IMR-90 (cell line): ENCODE measurements around the gene KCNT1. TPM values are rescaled to one million over a fixed set of nuclear protein-coding genes. Genes with fewer than 3 reads are reported as not detected.
"Not testable (repeated sequence)": the region's sequence is repeated elsewhere in the genome, so short reads cannot be mapped to it uniquely, and the experiment has no call there.

Experiments
- ATAC-seq: fragments of 200-7000 bp; cut with Tn5 transposase; 2 replicates; pipeline ENCODE4 v1.9.1; 2020; ENCODE audit warnings: low read depth, mild to moderate bottlenecking, moderate library complexity
- BruUV-seq: library from RNA; stranded (reverse); fragments of 400-500 nt; replicated peaks from 2 replicates; lab custom pipeline; 2021; lab: Mats Ljungman, UMichigan
- CTCF ChIA-PET: fragments of 300-600 bp; formaldehyde crosslinking; extraction: SDS; loops from one replicate; lab custom pipeline; 2021; ENCODE audit warnings: antibody characterized with exemption; lab: Yijun Ruan, JAX
- POLR2A ChIA-PET: fragments of 300-600 bp; sonication (Branson Sonifier 250); formaldehyde crosslinking; loops from one replicate; lab custom pipeline; 2022; ENCODE audit warnings: antibody characterized with exemption; ENCODE audit not compliant: unreplicated experiment; lab: Charles Lee
- DNase-seq: peaks from one replicate; pipeline ENCODE4 v3.0.0; 2013
- H2AFZ ChIP-seq: replicated peaks from 2 replicates; pipeline ENCODE3; 2013; ENCODE audit warnings: low read length, mild to moderate bottlenecking; ENCODE audit not compliant: poor library complexity
- H2AK5ac ChIP-seq: 2 replicates; pipeline ENCODE4 v1.6.1; 2013; ENCODE audit warnings: low read depth, low read length, inconsistent platforms
- H2AK9ac ChIP-seq: replicated peaks from 2 replicates; pipeline ENCODE3; 2013; ENCODE audit warnings: mild to moderate bottlenecking, low read depth, low read length, moderate library complexity; ENCODE audit not compliant: poor library complexity
- H2BK120ac ChIP-seq: 2 replicates; pipeline ENCODE4 v1.6.1; 2013; ENCODE audit warnings: low read depth, low read length, inconsistent platforms
- H2BK15ac ChIP-seq: 3 replicates; pipeline ENCODE4 v1.6.1; 2013; ENCODE audit warnings: low read depth, low read length, inconsistent platforms
- H2BK20ac ChIP-seq: 2 replicates; pipeline ENCODE4 v1.6.1; 2013; ENCODE audit warnings: low read depth, mild to moderate bottlenecking, inconsistent platforms, low read length, moderate library complexity
- H2BK5ac ChIP-seq: 2 replicates; pipeline ENCODE4 v1.6.1; 2013; ENCODE audit warnings: mild to moderate bottlenecking, low read depth, low read length, inconsistent platforms; ENCODE audit not compliant: poor library complexity, severe bottlenecking
- H3K14ac ChIP-seq: replicated peaks from 2 replicates; pipeline ENCODE4 v1.6.1; 2013; ENCODE audit warnings: low read depth, low read length, inconsistent platforms
- H3K18ac ChIP-seq: 2 replicates; pipeline ENCODE4 v1.6.1; 2013; ENCODE audit warnings: low read depth, low read length, control low read depth
- H3K23ac ChIP-seq: 2 replicates; pipeline ENCODE4 v1.6.1; 2013; ENCODE audit warnings: low read depth, low read length, inconsistent platforms
- H3K27ac ChIP-seq: 2 replicates; pipeline ENCODE4 v1.5.1; 2013; ENCODE audit warnings: mild to moderate bottlenecking, control low read depth, low read length; ENCODE audit not compliant: insufficient read depth
- H3K27me3 ChIP-seq: 2 replicates; pipeline ENCODE4 v1.6.1; 2013; ENCODE audit warnings: low read length; ENCODE audit not compliant: control insufficient read depth, insufficient read depth
- H3K36me3 ChIP-seq: 2 replicates; pipeline ENCODE4 v1.6.1; 2013; ENCODE audit warnings: low read length, mixed read lengths; ENCODE audit not compliant: control insufficient read depth, insufficient read depth
- H3K4ac ChIP-seq: 2 replicates; pipeline ENCODE4 v1.6.1; 2013; ENCODE audit warnings: low read depth, low read length, inconsistent platforms
- H3K4me1 ChIP-seq: 2 replicates; pipeline ENCODE4 v1.6.1; 2013; ENCODE audit warnings: low read length, mixed read lengths; ENCODE audit not compliant: control insufficient read depth, insufficient read depth
- H3K4me2 ChIP-seq: 2 replicates; pipeline ENCODE4 v1.6.1; 2013; ENCODE audit warnings: low read depth, mild to moderate bottlenecking, control low read depth, low read length, moderate library complexity
- H3K4me3 ChIP-seq: 2 replicates; pipeline ENCODE4 v1.5.1; 2013; ENCODE audit warnings: low read depth, mild to moderate bottlenecking, control low read depth, low read length, moderate library complexity; ENCODE audit not compliant: insufficient read depth
- H3K56ac ChIP-seq: 2 replicates; pipeline ENCODE4 v1.6.1; 2013; ENCODE audit warnings: low read length, inconsistent platforms; ENCODE audit not compliant: insufficient read depth; ENCODE audit errors: extremely low read depth
- H3K79me1 ChIP-seq, 2 experiments: 2 replicates each; pipeline ENCODE4 v1.6.1; 2013; ENCODE audit warnings: low read length in 2 of 2, inconsistent platforms in 1 of 2, low read depth in 1 of 2
- H3K9ac ChIP-seq: 2 replicates; pipeline ENCODE4 v1.6.1; 2013; ENCODE audit warnings: low read depth, low read length, control low read depth
- H3K9me1 ChIP-seq: 2 replicates; pipeline ENCODE4 v1.6.1; 2013; ENCODE audit warnings: low read length, inconsistent platforms; ENCODE audit not compliant: insufficient read depth
- H3K9me3 ChIP-seq: 2 replicates; pipeline ENCODE4 v1.6.1; 2013; ENCODE audit warnings: low read length; ENCODE audit not compliant: control insufficient read depth, insufficient read depth
- H4K20me1 ChIP-seq: 2 replicates; pipeline ENCODE4 v1.6.1; 2013; ENCODE audit warnings: low read length, inconsistent platforms; ENCODE audit not compliant: insufficient read depth
- H4K5ac ChIP-seq: 2 replicates; pipeline ENCODE4 v1.6.1; 2013; ENCODE audit warnings: mild to moderate bottlenecking, low read depth, low read length, control low read depth
- H4K8ac ChIP-seq, 2 experiments: 2 replicates each; pipeline ENCODE4 v1.6.1; 2013; ENCODE audit warnings: low read depth in 2 of 2, low read length in 2 of 2, control low read depth in 1 of 2, inconsistent platforms in 1 of 2
- H4K91ac ChIP-seq: 2 replicates; pipeline ENCODE4 v1.6.1; 2013; ENCODE audit warnings: low read depth, low read length, inconsistent platforms; ENCODE audit not compliant: insufficient read depth
- WGBS, 2 experiments: methylation state at CpG; one replicate each; pipeline versions ENCODE4 v1.1.5 to v1.1.7; 2013; ENCODE audit warnings: missing lambda C conversion rate in 2 of 2; ENCODE audit not compliant: insufficient read length in 1 of 2; ENCODE audit errors: extremely low coverage in 2 of 2; 5-methylcytosine and 5-hydroxymethylcytosine counted together
- dilution Hi-C: fragments of 300-500 bp; cut with HindIII; formaldehyde crosslinking; loops from one replicate; pipeline ENCODE4 v1.14.3; 2018; ENCODE audit warnings: low sequenced_read_pairs; ENCODE audit not compliant: unreplicated experiment
- in situ Hi-C: fragments of 300-500 bp; cut with MboI; formaldehyde crosslinking; loops from 3 replicates; pipeline ENCODE4 v1.14.3; 2019; ENCODE audit warnings: low sequenced_read_pairs, inconsistent platforms, mixed read lengths
- intact Hi-C: fragments of 100-400 bp; cut with micrococcal nuclease; formaldehyde crosslinking; loops from 2 replicates; pipeline ENCODE4 v1.10.0; 2022
- polyA plus RNA-seq, 3 experiments: library from polyadenylated mRNA; depleted of rRNA; stranded (reverse); fragments of >200 nt; gene quantifications; 2 replicates each; pipeline ENCODE4 v1.2.3, GENCODE V29; 2012; ENCODE audit warnings: low replicate concordance in 1 of 3
- total RNA-seq: library from RNA; depleted of rRNA; stranded (reverse); fragments of >200 nt; gene quantifications from 2 replicates; pipeline ENCODE4 v1.2.3, GENCODE V29; 2012

KCNT1 gene
- total and polyA plus RNA-seq, 2 of the 4 experiments (the other 2 are of a cell fraction): not detected

GRCh38 chr9:135669018-135669417, 33.0 kb upstream of the KCNT1 start:
- not testable (repeated sequence) for H3K27me3 ChIP-seq, ATAC-seq, BruUV-seq

More at GRCh38 chr9:135669018-135669417, 33.0 kb upstream of the KCNT1 start:
- H3K9me1 ChIP-seq, H4K5ac ChIP-seq, intact Hi-C loops, DNase-seq, H3K18ac ChIP-seq, H2BK5ac ChIP-seq, H3K23ac ChIP-seq, H2BK120ac ChIP-seq, in situ Hi-C loops, CTCF ChIA-PET, H2AK5ac ChIP-seq, H3K56ac ChIP-seq, H2BK15ac ChIP-seq, H3K4me1 ChIP-seq, H3K9ac ChIP-seq, H3K9me3 ChIP-seq, H2BK20ac ChIP-seq, H3K14ac ChIP-seq, H3K79me1 ChIP-seq, H3K4me2 ChIP-seq, H3K4me3 ChIP-seq, H4K8ac ChIP-seq, H2AK9ac ChIP-seq, H2AFZ ChIP-seq, H3K36me3 ChIP-seq, H4K20me1 ChIP-seq, H4K91ac ChIP-seq, dilution Hi-C loops, H3K4ac ChIP-seq, POLR2A ChIA-PET, H3K27ac ChIP-seq: not testable (repeated sequence)
- WGBS, 2 experiments: no CpG with 5 or more reads among the region's 5 CpGs
